OCI-LY3 (cell line): ENCODE measurements around the gene NDUFV1.

Experiments used
- CTCF ChIP-seq: fragments of 200-600, 300-600 bp; sonication (generic); IDR thresholded peaks from 2 replicates; pipeline ENCODE4 v1.5.1; 2014; ENCODE audit warnings: antibody characterized with exemption, low read length, low read depth
- EZH2phosphoT487 ChIP-seq: fragments of 200-600 bp; shearing (Covaris generic); IDR thresholded peaks from 2 replicates; pipeline ENCODE4 v1.6.1; 2018; ENCODE audit warnings: antibody characterized with exemption, mixed run types, low read depth

- TF ChIP-seq CTCF, result no peak
- no peak for TF ChIP-seq EZH2phosphoT487
These were observed 771 bp downstream of the NDUFV1 start for GRCh38 chr11:67607507-67607906.
